ENCODE measurements around the gene VEPH1.
"Not testable (repeated sequence)": the region's sequence is repeated elsewhere in the genome, so short reads cannot be mapped to it uniquely, and the experiment has no call there.

Gene VEPH1

GRCh38 chr3:157327837-157328236 is 175.4 kb downstream of the VEPH1 start:
- Histone ChIP-seq H3K4me3 (ENCODE audit: low read length) (no peak overlapping the region), H3K9ac (ENCODE audit: low read length) (no peak overlapping the region), H3K36me3 (ENCODE audit: control insufficient read depth, low read depth, low read length) (no peaks in the 10 kb centered on the region), H3K4me1 (ENCODE audit: control insufficient read depth, low read depth, low read length) (no peaks in the 10 kb centered on the region), H3K27ac (ENCODE audit: low read length) (no peak overlapping the region), H3K27me3 (ENCODE audit: control insufficient read depth, insufficient read depth, low read length) (no peaks in the 10 kb centered on the region), H3K9me3 (ENCODE audit: control insufficient read depth, low read depth, low read length) (no peaks in the 10 kb centered on the region)

GRCh38 chr3:157327018-157327417 is 176.2 kb downstream of the VEPH1 start:
- Histone ChIP-seq H3K4me1 (ENCODE audit: control insufficient read depth, low read depth, low read length) (no peaks in the 10 kb centered on the region), H3K27ac (ENCODE audit: low read length) (no peak overlapping the region), H3K36me3 (ENCODE audit: control insufficient read depth, low read depth, low read length) (no peaks in the 10 kb centered on the region), H3K9ac (ENCODE audit: low read length) (no peak overlapping the region), H3K4me3 (ENCODE audit: low read length) (no peak overlapping the region), H3K9me3 (ENCODE audit: control insufficient read depth, low read depth, low read length) (no peaks in the 10 kb centered on the region), H3K27me3 (ENCODE audit: control insufficient read depth, insufficient read depth, low read length) (no peaks in the 10 kb centered on the region)

DNA sequence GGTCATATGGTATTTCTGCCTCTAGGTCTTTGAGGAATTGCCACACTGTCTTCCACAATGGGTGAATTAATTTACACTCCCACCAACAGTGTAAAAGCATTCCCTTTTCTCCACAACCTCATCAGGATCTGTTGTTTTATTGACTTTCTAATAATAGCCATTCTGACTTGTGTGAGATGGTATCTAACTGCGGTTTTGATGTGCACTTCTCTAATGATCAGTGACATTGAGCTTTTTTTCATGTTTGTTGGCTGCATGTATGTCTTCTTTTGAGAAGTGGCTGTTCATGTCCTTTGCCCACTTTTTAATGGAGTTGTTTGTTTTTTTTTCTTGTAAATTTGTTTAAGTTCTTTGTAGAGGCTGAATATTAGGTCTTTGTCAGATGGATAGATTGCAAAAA is 178.3 kb downstream of the VEPH1 start:
- H3K4me3 ChIP-seq (ENCODE audit: low read length); H3K27me3 ChIP-seq (ENCODE audit: control insufficient read depth, insufficient read depth, low read length); H3K9ac ChIP-seq (ENCODE audit: low read length); H3K9me3 ChIP-seq (ENCODE audit: control insufficient read depth, low read depth, low read length); H3K36me3 ChIP-seq (ENCODE audit: control insufficient read depth, low read depth, low read length); H3K4me1 ChIP-seq (ENCODE audit: control insufficient read depth, low read depth, low read length); H3K27ac ChIP-seq (ENCODE audit: low read length): not testable (repeated sequence)

- Histone ChIP-seq H3K9me3 (ENCODE audit: control insufficient read depth, low read depth, low read length) (no peaks in the 10 kb centered on the region), H3K9ac (ENCODE audit: low read length) (no peak overlapping the region), H3K36me3 (ENCODE audit: control insufficient read depth, low read depth, low read length) (no peaks in the 10 kb centered on the region), H3K27ac (ENCODE audit: low read length) (no peak overlapping the region), H3K27me3 (ENCODE audit: control insufficient read depth, insufficient read depth, low read length) (no peaks in the 10 kb centered on the region), H3K4me3 (ENCODE audit: low read length) (no peak overlapping the region), H3K4me1 (ENCODE audit: control insufficient read depth, low read depth, low read length) (no peaks in the 10 kb centered on the region)
Observed at GRCh38 chr3:157323360-157323759, 179.9 kb downstream of the VEPH1 start.

DNA sequence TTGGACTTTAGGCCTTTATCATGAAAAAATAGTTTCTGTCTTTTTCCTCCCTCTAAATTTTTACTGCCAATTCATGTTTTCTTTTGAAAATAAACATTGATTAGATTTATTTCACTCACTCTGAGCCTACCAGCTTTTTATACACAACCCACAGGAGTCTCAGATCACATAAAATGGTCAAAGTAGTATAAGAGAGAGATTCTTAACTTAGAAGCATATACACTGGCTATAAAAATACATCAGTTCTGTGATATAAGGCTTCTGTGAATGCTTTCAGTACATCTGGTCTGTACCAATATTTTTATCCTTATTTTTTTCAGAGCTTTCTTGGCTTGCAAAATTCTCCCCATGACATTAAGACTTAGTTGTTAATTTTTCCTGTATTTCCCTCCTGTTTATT is 183.5 kb downstream of the VEPH1 start:
- H3K9me3 ChIP-seq (ENCODE audit: control insufficient read depth, low read depth, low read length): no peaks in the 10 kb centered on the region
- H3K27me3 ChIP-seq (ENCODE audit: control insufficient read depth, insufficient read depth, low read length): no peaks in the 10 kb centered on the region
- H3K4me1 ChIP-seq (ENCODE audit: control insufficient read depth, low read depth, low read length): no peaks in the 10 kb centered on the region
- no peak overlapping the region for H3K4me3 ChIP-seq (ENCODE audit: low read length)
- no peaks in the 10 kb centered on the region for H3K36me3 ChIP-seq (ENCODE audit: control insufficient read depth, low read depth, low read length)
- H3K27ac ChIP-seq (ENCODE audit: low read length): no peak overlapping the region
- no peak overlapping the region for H3K9ac ChIP-seq (ENCODE audit: low read length)

DNA sequence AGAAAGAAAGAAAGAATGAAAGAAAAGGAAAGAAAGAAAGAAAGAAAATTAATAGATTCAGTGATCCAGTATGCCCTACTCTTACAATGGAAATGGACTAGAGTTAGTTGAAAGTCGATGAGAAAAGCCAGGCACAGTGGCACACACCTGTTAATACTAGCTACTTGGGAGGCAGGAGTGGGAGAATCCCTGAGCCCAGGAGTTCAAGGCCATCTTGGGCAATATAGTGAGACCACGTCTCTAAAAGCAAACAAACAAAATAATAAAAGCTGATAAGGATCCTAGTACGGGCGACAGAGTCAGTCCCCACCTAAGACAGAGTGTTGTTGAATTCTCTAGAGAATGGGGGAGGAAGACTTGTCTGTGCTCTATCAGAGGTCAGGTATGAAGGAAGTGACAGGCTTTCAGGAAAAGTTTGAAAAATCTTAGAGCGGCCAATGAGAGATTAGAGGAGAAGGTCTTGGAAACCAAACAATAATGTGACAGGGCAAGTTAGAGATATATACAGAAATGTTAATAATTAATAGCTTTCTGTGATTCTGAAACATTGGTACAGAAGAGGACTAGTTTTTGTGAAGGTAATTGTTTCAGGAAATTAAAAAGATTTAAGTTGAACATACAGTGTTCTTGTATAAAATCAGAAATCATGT is 184.5 kb downstream of the VEPH1 start:
- H3K27me3 ChIP-seq (ENCODE audit: control insufficient read depth, insufficient read depth, low read length): no peaks in the 10 kb centered on the region
- no peak overlapping the region for H3K9ac ChIP-seq (ENCODE audit: low read length)
- H3K4me1 ChIP-seq (ENCODE audit: control insufficient read depth, low read depth, low read length): no peaks in the 10 kb centered on the region
- H3K36me3 ChIP-seq (ENCODE audit: control insufficient read depth, low read depth, low read length): no peaks in the 10 kb centered on the region
- H3K9me3 ChIP-seq (ENCODE audit: control insufficient read depth, low read depth, low read length): no peaks in the 10 kb centered on the region
- H3K27ac ChIP-seq (ENCODE audit: low read length): no peak overlapping the region
- no peak overlapping the region for H3K4me3 ChIP-seq (ENCODE audit: low read length)

DNA sequence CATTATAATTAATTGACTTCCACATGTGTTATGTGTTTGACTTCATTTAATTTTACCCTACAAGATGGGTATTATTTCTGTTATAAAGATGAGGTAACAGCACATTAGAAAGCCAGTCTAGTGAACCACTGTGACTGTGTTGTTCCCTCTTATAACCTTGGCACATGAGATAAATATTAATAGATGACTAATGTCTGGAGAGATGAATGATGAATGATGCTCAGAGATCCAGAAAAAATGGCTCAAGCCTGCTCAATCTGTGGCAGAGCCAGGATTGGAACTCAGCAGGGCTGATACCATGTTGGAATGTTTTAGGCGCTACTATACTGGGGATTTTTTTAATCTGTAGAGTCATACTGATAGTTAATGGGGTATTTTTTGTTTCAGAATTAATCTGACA is 185.3 kb downstream of the VEPH1 start:
- Histone ChIP-seq H3K36me3 (ENCODE audit: control insufficient read depth, low read depth, low read length) (no peaks in the 10 kb centered on the region), H3K4me3 (ENCODE audit: low read length) (no peak overlapping the region), H3K9me3 (ENCODE audit: control insufficient read depth, low read depth, low read length) (no peaks in the 10 kb centered on the region), H3K4me1 (ENCODE audit: control insufficient read depth, low read depth, low read length) (no peaks in the 10 kb centered on the region), H3K27me3 (ENCODE audit: control insufficient read depth, insufficient read depth, low read length) (no peaks in the 10 kb centered on the region), H3K9ac (ENCODE audit: low read length) (no peak overlapping the region), H3K27ac (ENCODE audit: low read length) (no peak overlapping the region)

- no peak overlapping the region for H3K9ac ChIP-seq (ENCODE audit: low read length)
- H3K36me3 ChIP-seq (ENCODE audit: control insufficient read depth, low read depth, low read length): no peaks in the 10 kb centered on the region
- H3K27ac ChIP-seq (ENCODE audit: low read length): no peak overlapping the region
- H3K9me3 ChIP-seq (ENCODE audit: control insufficient read depth, low read depth, low read length): no peaks in the 10 kb centered on the region
- H3K27me3 ChIP-seq (ENCODE audit: control insufficient read depth, insufficient read depth, low read length): no peaks in the 10 kb centered on the region
- H3K4me3 ChIP-seq (ENCODE audit: low read length): no peak overlapping the region
- H3K4me1 ChIP-seq (ENCODE audit: control insufficient read depth, low read depth, low read length): no peaks in the 10 kb centered on the region
Observed at GRCh38 chr3:157313186-157313585, 190.0 kb downstream of the VEPH1 start.

GRCh38 chr3:157312376-157312745 is 190.9 kb downstream of the VEPH1 start:
- no peaks in the 10 kb centered on the region for H3K36me3 ChIP-seq (ENCODE audit: control insufficient read depth, low read depth, low read length)
- no peaks in the 10 kb centered on the region for H3K4me1 ChIP-seq (ENCODE audit: control insufficient read depth, low read depth, low read length)
- no peak overlapping the region for H3K9ac ChIP-seq (ENCODE audit: low read length)
- H3K27ac ChIP-seq (ENCODE audit: low read length): no peak overlapping the region
- no peaks in the 10 kb centered on the region for H3K9me3 ChIP-seq (ENCODE audit: control insufficient read depth, low read depth, low read length)
- no peak overlapping the region for H3K4me3 ChIP-seq (ENCODE audit: low read length)
- no peaks in the 10 kb centered on the region for H3K27me3 ChIP-seq (ENCODE audit: control insufficient read depth, insufficient read depth, low read length)

DNA sequence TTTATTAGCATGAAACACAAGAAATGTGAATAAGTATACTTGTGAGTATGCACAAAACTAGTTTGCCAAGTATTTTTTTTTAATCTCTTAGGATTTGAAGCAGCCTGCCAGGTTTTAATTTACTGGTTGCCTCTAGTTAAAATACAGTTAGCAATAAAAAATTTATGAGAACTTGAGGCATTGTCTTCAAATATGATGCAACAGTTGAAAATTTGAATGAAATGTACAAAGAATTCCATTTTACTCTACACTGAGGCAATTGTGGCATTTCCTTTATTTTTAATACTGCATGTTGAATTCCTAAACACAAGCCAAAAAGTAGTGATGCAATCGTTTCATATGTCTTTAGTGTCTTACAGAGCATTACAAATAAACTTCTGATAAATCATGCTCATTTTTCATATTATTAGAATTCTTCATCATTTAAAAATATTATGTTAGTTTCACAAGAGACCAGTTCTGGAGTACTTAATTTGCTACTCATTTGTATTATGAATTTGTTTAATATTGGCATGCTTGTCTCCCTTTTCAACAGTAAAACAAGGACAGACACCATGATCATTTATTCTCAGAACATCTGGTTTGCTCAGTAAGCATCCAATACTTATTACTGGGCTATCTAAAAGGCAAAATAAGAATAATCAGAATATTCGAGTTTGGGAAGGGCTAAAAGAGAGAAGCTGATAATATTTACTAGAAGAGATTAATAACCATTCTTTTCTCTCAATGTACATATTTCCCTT is 191.4 kb downstream of the VEPH1 start:
- Histone ChIP-seq H3K9me3 (ENCODE audit: control insufficient read depth, low read depth, low read length) (no peaks in the 10 kb centered on the region), H3K36me3 (ENCODE audit: control insufficient read depth, low read depth, low read length) (no peaks in the 10 kb centered on the region), H3K27ac (ENCODE audit: low read length) (no peak overlapping the region), H3K9ac (ENCODE audit: low read length) (no peak overlapping the region), H3K4me1 (ENCODE audit: control insufficient read depth, low read depth, low read length) (no peaks in the 10 kb centered on the region), H3K4me3 (ENCODE audit: low read length) (no peak overlapping the region), H3K27me3 (ENCODE audit: control insufficient read depth, insufficient read depth, low read length) (no peaks in the 10 kb centered on the region)

- Histone ChIP-seq H3K9me3 (ENCODE audit: control insufficient read depth, low read depth, low read length) (no peaks in the 10 kb centered on the region), H3K9ac (ENCODE audit: low read length) (no peak overlapping the region), H3K4me1 (ENCODE audit: control insufficient read depth, low read depth, low read length) (no peaks in the 10 kb centered on the region), H3K4me3 (ENCODE audit: low read length) (no peak overlapping the region), H3K27ac (ENCODE audit: low read length) (no peak overlapping the region), H3K27me3 (ENCODE audit: control insufficient read depth, insufficient read depth, low read length) (no peaks in the 10 kb centered on the region), H3K36me3 (ENCODE audit: control insufficient read depth, low read depth, low read length) (no peaks in the 10 kb centered on the region)
Observed at GRCh38 chr3:157310329-157311052, 192.7 kb downstream of the VEPH1 start.

All from iPS-18a (cell line).